ENCODE results near the gene NRXN3. TPM values are rescaled to one million over a fixed set of nuclear protein-coding genes. Genes with fewer than 3 reads are reported as not detected.

The NRXN3 gene
- polyA plus RNA-seq, 1 donor (not counting 4 experiments of a cell fraction or from before 2014, with no cell fraction given), result 0.89 TPM

DNA sequence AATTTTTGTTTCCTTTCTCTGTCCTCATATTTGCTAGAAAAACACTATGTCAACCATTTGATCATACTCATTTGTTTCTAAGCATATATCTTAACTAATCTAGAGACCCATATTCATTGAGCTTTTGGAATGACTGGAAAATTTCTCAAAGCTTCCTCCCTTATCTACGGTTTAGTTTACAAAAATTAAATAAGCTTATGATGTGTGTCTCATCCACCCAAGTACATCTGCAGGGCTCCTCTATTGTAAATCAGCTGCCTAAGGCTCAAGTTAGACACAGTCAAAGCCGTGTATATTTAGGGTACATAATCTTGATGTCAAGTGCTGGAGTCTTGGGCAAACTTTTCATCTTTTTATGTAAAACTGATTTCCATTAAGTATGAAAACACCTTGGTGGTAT lies 1670.7 kb downstream of the NRXN3 start:
- no peak overlapping the region for H3K9ac ChIP-seq (ENCODE audit: control insufficient read depth, extremely low read depth, insufficient read depth, low read length)
- H3K4me3 ChIP-seq (ENCODE audit: control insufficient read depth in 2 of 3, extremely low read depth in 1 of 3, insufficient read depth in 2 of 3, low read depth in 1 of 3, low read length in 3 of 3), result no peak overlapping the region
- H4K20me1 ChIP-seq (ENCODE audit: control insufficient read depth, extremely low read depth, insufficient read depth, low read length), result no peaks in the 10 kb centered on the region
- H3K36me3 ChIP-seq (ENCODE audit: control insufficient read depth in 2 of 2, extremely low read depth in 1 of 2, insufficient read depth in 2 of 2, low read length in 2 of 2), result no peaks in the 10 kb centered on the region
- H3K4me1 ChIP-seq (ENCODE audit: control insufficient read depth, extremely low read depth, insufficient read depth, low read length), result no peaks in the 10 kb centered on the region
- dilution Hi-C loops (cut with MboI; ENCODE audit: extremely low pct_ligation_motif_present, low sequenced_read_pairs), result no loop called here
- H3K9me1 ChIP-seq (ENCODE audit: control insufficient read depth, extremely low read depth, insufficient read depth, low read length), result no peaks in the 10 kb centered on the region
- no peaks in the 10 kb centered on the region for H3K79me2 ChIP-seq (ENCODE audit: control insufficient read depth, insufficient read depth, low read length)
- FAIRE-seq (no peak), DNase-seq (ENCODE audit: low read depth, low spot score) (no peak)
- no peak overlapping the region for H2AFZ ChIP-seq (ENCODE audit: control insufficient read depth, low read length)
- H3K9me3 ChIP-seq (ENCODE audit: control insufficient read depth, low read depth, low read length), result no peaks in the 10 kb centered on the region
- no peak overlapping the region for H3K27ac ChIP-seq (ENCODE audit: control insufficient read depth, insufficient read depth, low read length)
- no peak for TF ChIP-seq CTCF (optimal IDR thresholded peaks at IDR 0.05 in 1 of 3, IDR thresholded peaks at IDR 0.05 in 1 of 3, conservative IDR thresholded peaks at IDR 0.05 in 1 of 3; ENCODE audit: extremely low read depth in 1 of 3, insufficient read depth in 2 of 3, low read length in 3 of 3)
- TF ChIP-seq EZH2 (IDR thresholded peaks at IDR 0.05; ENCODE audit: low read length), result no peak
- no peaks in the 10 kb centered on the region for H3K27me3 ChIP-seq (ENCODE audit: control insufficient read depth, extremely low read depth, insufficient read depth, low read length)
- no peak overlapping the region for H3K4me2 ChIP-seq (ENCODE audit: control insufficient read depth, extremely low read depth, insufficient read depth, low read depth, low read length)

- H3K27ac ChIP-seq (ENCODE audit: control insufficient read depth, insufficient read depth, low read length), result no peak overlapping the region
- no peaks in the 10 kb centered on the region for H3K79me2 ChIP-seq (ENCODE audit: control insufficient read depth, insufficient read depth, low read length)
- H3K36me3 ChIP-seq (ENCODE audit: control insufficient read depth in 2 of 2, extremely low read depth in 1 of 2, insufficient read depth in 2 of 2, low read length in 2 of 2), result no peaks in the 10 kb centered on the region
- no peaks in the 10 kb centered on the region for H3K9me1 ChIP-seq (ENCODE audit: control insufficient read depth, extremely low read depth, insufficient read depth, low read length)
- dilution Hi-C loops (cut with MboI; ENCODE audit: extremely low pct_ligation_motif_present, low sequenced_read_pairs), result no loop called here
- H3K4me3 ChIP-seq (ENCODE audit: control insufficient read depth in 2 of 3, extremely low read depth in 1 of 3, insufficient read depth in 2 of 3, low read depth in 1 of 3, low read length in 3 of 3), result no peak overlapping the region
- no peaks in the 10 kb centered on the region for H3K4me1 ChIP-seq (ENCODE audit: control insufficient read depth, extremely low read depth, insufficient read depth, low read length)
- no peaks in the 10 kb centered on the region for H3K9me3 ChIP-seq (ENCODE audit: control insufficient read depth, low read depth, low read length)
- no peak for FAIRE-seq
- DNase-seq (ENCODE audit: low read depth, low spot score), result no peak
- no peaks in the 10 kb centered on the region for H4K20me1 ChIP-seq (ENCODE audit: control insufficient read depth, extremely low read depth, insufficient read depth, low read length)
- TF ChIP-seq EZH2 (IDR thresholded peaks at IDR 0.05; ENCODE audit: low read length) (no peak), CTCF (optimal IDR thresholded peaks at IDR 0.05 in 1 of 3, IDR thresholded peaks at IDR 0.05 in 1 of 3, conservative IDR thresholded peaks at IDR 0.05 in 1 of 3; ENCODE audit: extremely low read depth in 1 of 3, insufficient read depth in 2 of 3, low read length in 3 of 3) (no peak)
- no peak overlapping the region for H2AFZ ChIP-seq (ENCODE audit: control insufficient read depth, low read length)
- H3K9ac ChIP-seq (ENCODE audit: control insufficient read depth, extremely low read depth, insufficient read depth, low read length), result no peak overlapping the region
- H3K27me3 ChIP-seq (ENCODE audit: control insufficient read depth, extremely low read depth, insufficient read depth, low read length), result no peaks in the 10 kb centered on the region
- H3K4me2 ChIP-seq (ENCODE audit: control insufficient read depth, extremely low read depth, insufficient read depth, low read depth, low read length), result no peak overlapping the region
These were observed 1671.3 kb downstream of the NRXN3 start for GRCh38 chr14:79841433-79841832.
